Stimulated activated CD8-positive, alpha-beta memory T cell treated with anti-CD3 and anti-CD28 coated beads, Interleukin-15, amount 100 ng/mL, for 4 hours (primary cell): ENCODE data around the gene GPR39.

Source experiments
- DNase-seq, 2 donors: peaks; one replicate each; pipeline ENCODE4 v3.0.0-alpha.2; 2020; ENCODE audit warnings: low read depth in 2 of 2

The GPR39 gene

GRCh38 chr2:132641819-132642218 lies 225.2 kb downstream of the GPR39 start:
- no peak for DNase-seq

GRCh38 chr2:132642415-132642814 lies 225.8 kb downstream of the GPR39 start:
- no peak for DNase-seq

GRCh38 chr2:132645176-132645575 lies 228.6 kb downstream of the GPR39 start:
- DNase-seq: no peak

- DNase-seq: no peak
Observed at GRCh38 chr2:132645722-132646539, 229.3 kb downstream of the GPR39 start.

- DNase-seq: no peak
Observed at GRCh38 chr2:132646540-132647108, 230.0 kb downstream of the GPR39 start.

- DNase-seq: no peak
Observed at GRCh38 chr2:132651115-132652045, 234.8 kb downstream of the GPR39 start.

- no peak for DNase-seq
Observed at GRCh38 chr2:132652474-132652873, 235.9 kb downstream of the GPR39 start.

GRCh38 chr2:132654335-132654734 lies 237.7 kb downstream of the GPR39 start:
- DNase-seq: no peak

- DNase-seq: no peak
Observed at GRCh38 chr2:132654968-132655367, 238.4 kb downstream of the GPR39 start.

GRCh38 chr2:132656266-132656975 lies 239.8 kb downstream of the GPR39 start:
- no peak for DNase-seq

GRCh38 chr2:132659331-132659730 lies 242.7 kb downstream of the GPR39 start:
- no peak for DNase-seq

- no peak for DNase-seq
Observed at GRCh38 chr2:132662732-132663131, 246.1 kb downstream of the GPR39 start.

GRCh38 chr2:132664096-132664495 lies 247.5 kb downstream of the GPR39 start:
- DNase-seq: no peak

GRCh38 chr2:132665401-132666140 lies 249.0 kb downstream of the GPR39 start:
- no peak for DNase-seq

- DNase-seq: no peak
Observed at GRCh38 chr2:132667706-132668105, 251.1 kb downstream of the GPR39 start.

GRCh38 chr2:132668189-132668823 lies 251.7 kb downstream of the GPR39 start:
- no peak for DNase-seq

- no peak for DNase-seq
Observed at GRCh38 chr2:132668987-132669907, 252.6 kb downstream of the GPR39 start.

GRCh38 chr2:132669908-132670495 lies 253.4 kb downstream of the GPR39 start, which contains the start of gene LYPD1:
TSS of gene LYPD1 (minus strand) at chr2:132670205. CDS start at chr2:132669932, 273 bp downstream.
- no peak for DNase-seq
